HEK293 (cell line): Measurements from ENCODE around the gene STX4.

Experiments used
- CTCF ChIA-PET: fragments of 350-600 bp; formaldehyde crosslinking; extraction: SDS; loops from one replicate; lab custom pipeline; 2021; ENCODE audit warnings: antibody characterized with exemption; lab: Yijun Ruan, JAX
- POLR2A ChIA-PET: fragments of 300-600 bp; formaldehyde crosslinking; extraction: SDS; loops from one replicate; lab custom pipeline; 2020; ENCODE audit warnings: antibody characterized with exemption, inconsistent platforms; lab: Yijun Ruan, JAX
- H3K27ac ChIP-seq: fragments of 200-500 bp; sonication (Bioruptor generic); 2 replicates; pipeline ENCODE4 v1.5.1; 2014; ENCODE audit warnings: low read depth, low read length, control low read depth, inconsistent platforms; ENCODE audit errors: extremely low read depth
- H3K36me3 ChIP-seq, 2 experiments: fragments of 200-500 bp in 1 of 2; sonication (Bioruptor generic) in 1 of 2; 1 replicate in 1 of 2; 2 replicates in 1 of 2; pipeline ENCODE4 v1.5.1; 2014 to 2017; ENCODE audit warnings: inconsistent platforms in 2 of 2, low read length in 2 of 2; ENCODE audit not compliant: control insufficient read depth in 2 of 2, insufficient read depth in 1 of 2
- H3K4me1 ChIP-seq: fragments of 200-500 bp; sonication (Bioruptor generic); 2 replicates; pipeline ENCODE4 v1.5.1; 2014; ENCODE audit warnings: mild to moderate bottlenecking, low read length, inconsistent platforms; ENCODE audit not compliant: control insufficient read depth, insufficient read depth
- H3K4me3 ChIP-seq: 2 replicates; pipeline ENCODE4 v1.5.1; 2011; ENCODE audit warnings: low read depth, mild to moderate bottlenecking, control low read depth, low read length, moderate library complexity
- H3K9me3 ChIP-seq: fragments of 200-500 bp; sonication (Bioruptor generic); 2 replicates; pipeline ENCODE4 v1.5.1; 2014; ENCODE audit warnings: low read depth, low read length, inconsistent platforms; ENCODE audit not compliant: control insufficient read depth, insufficient read depth
- KLF8 ChIP-seq: fragments of 450-650 bp; formaldehyde crosslinking; IDR thresholded peaks from 2 replicates; pipeline ENCODE4 v1.5.1; 2016; ENCODE audit warnings: missing biosample characterization, missing genetic modification characterization
- MYNN ChIP-seq: fragments of 450-650 bp; formaldehyde crosslinking; IDR thresholded peaks from 2 replicates; pipeline ENCODE4 v1.5.1; 2016; ENCODE audit warnings: missing biosample characterization, missing genetic modification characterization, borderline replicate concordance
- OVOL3 ChIP-seq: fragments of 450-650 bp; formaldehyde crosslinking; IDR thresholded peaks from 2 replicates; pipeline ENCODE4 v1.5.1; 2016; ENCODE audit warnings: missing biosample characterization, missing genetic modification characterization
- RBAK ChIP-seq: fragments of 450-650 bp; formaldehyde crosslinking; IDR thresholded peaks from 2 replicates; pipeline ENCODE4 v1.5.1; 2016; ENCODE audit warnings: missing biosample characterization, missing genetic modification characterization
- REPIN1 ChIP-seq: fragments of 450-650 bp; formaldehyde crosslinking; IDR thresholded peaks from 2 replicates; pipeline ENCODE4 v1.5.1; 2017; ENCODE audit warnings: missing biosample characterization, missing genetic modification characterization, low read depth
- ZNF138 ChIP-seq: fragments of 450-650 bp; formaldehyde crosslinking; IDR thresholded peaks from 2 replicates; pipeline ENCODE4 v1.5.1; 2016; ENCODE audit warnings: missing biosample characterization, missing genetic modification characterization, borderline replicate concordance
- ZNF16 ChIP-seq: fragments of 450-650 bp; formaldehyde crosslinking; IDR thresholded peaks from 2 replicates; pipeline ENCODE4 v1.5.1; 2016; ENCODE audit warnings: low read depth, missing biosample characterization, missing genetic modification characterization
- ZNF174 ChIP-seq: fragments of 450-650 bp; formaldehyde crosslinking; IDR thresholded peaks from 2 replicates; pipeline ENCODE4 v1.5.0; 2017; ENCODE audit warnings: missing biosample characterization, mild to moderate bottlenecking, missing genetic modification characterization
- ZNF175 ChIP-seq: fragments of 450-650 bp; formaldehyde crosslinking; IDR thresholded peaks from 2 replicates; pipeline ENCODE4 v1.5.1; 2016; ENCODE audit warnings: missing biosample characterization, missing genetic modification characterization
- ZNF239 ChIP-seq: fragments of 450-650 bp; formaldehyde crosslinking; IDR thresholded peaks from 2 replicates; pipeline ENCODE4 v1.5.1; 2016; ENCODE audit warnings: missing biosample characterization, missing genetic modification characterization
- ZNF266 ChIP-seq: fragments of 450-650 bp; formaldehyde crosslinking; IDR thresholded peaks from 2 replicates; pipeline ENCODE4 v1.5.1; 2016; ENCODE audit warnings: missing biosample characterization, missing genetic modification characterization, low read depth
- ZNF311 ChIP-seq: fragments of 450-650 bp; formaldehyde crosslinking; IDR thresholded peaks from 2 replicates; pipeline ENCODE4 v1.5.1; 2017; ENCODE audit warnings: missing biosample characterization, missing genetic modification characterization, borderline replicate concordance
- ZNF354C ChIP-seq: fragments of 450-650 bp; formaldehyde crosslinking; IDR thresholded peaks from 2 replicates; pipeline ENCODE4 v1.5.1; 2016; ENCODE audit warnings: missing biosample characterization, missing genetic modification characterization, low read depth, borderline replicate concordance
- ZNF48 ChIP-seq: fragments of 450-650 bp; formaldehyde crosslinking; IDR thresholded peaks from 2 replicates; pipeline ENCODE4 v1.5.1; 2016; ENCODE audit warnings: missing biosample characterization, missing genetic modification characterization
- ZNF560 ChIP-seq: fragments of 450-650 bp; formaldehyde crosslinking; IDR thresholded peaks from 2 replicates; pipeline ENCODE4 v1.5.1; 2017; ENCODE audit warnings: missing biosample characterization, missing genetic modification characterization, borderline replicate concordance
- ZNF624 ChIP-seq: fragments of 450-650 bp; formaldehyde crosslinking; IDR thresholded peaks from 2 replicates; pipeline ENCODE4 v1.5.1; 2017; ENCODE audit warnings: missing biosample characterization, missing genetic modification characterization
- ZNF645 ChIP-seq: fragments of 450-650 bp; formaldehyde crosslinking; IDR thresholded peaks from 2 replicates; pipeline ENCODE4; 2016; ENCODE audit warnings: missing biosample characterization, missing genetic modification characterization
- ZNF660 ChIP-seq: fragments of 450-650 bp; IDR thresholded peaks from 2 replicates; pipeline ENCODE4 v1.5.1; 2018; ENCODE audit warnings: missing biosample characterization, mild to moderate bottlenecking, missing genetic modification characterization
- ZNF670 ChIP-seq: fragments of 450-650 bp; formaldehyde crosslinking; IDR thresholded peaks from 2 replicates; pipeline ENCODE4 v1.5.1; 2016; ENCODE audit warnings: missing biosample characterization, missing genetic modification characterization, low read depth
- ZNF677 ChIP-seq: fragments of 450-650 bp; IDR thresholded peaks from 2 replicates; pipeline ENCODE4 v1.5.0; 2018; ENCODE audit warnings: missing biosample characterization, mild to moderate bottlenecking, missing genetic modification characterization, moderate library complexity
- ZNF785 ChIP-seq: fragments of 450-650 bp; formaldehyde crosslinking; IDR thresholded peaks from 2 replicates; pipeline ENCODE4 v1.5.1; 2016; ENCODE audit warnings: missing biosample characterization, missing genetic modification characterization
- TF ChIP-seq, protein P1 (sequence below): fragments of 450-650 bp; formaldehyde crosslinking; IDR thresholded peaks from 2 replicates; pipeline ENCODE4 v1.5.1; 2016; ENCODE audit warnings: missing biosample characterization, missing genetic modification characterization, borderline replicate concordance
- TF ChIP-seq, protein P2 (sequence below): fragments of 450-650 bp; formaldehyde crosslinking; IDR thresholded peaks from 2 replicates; pipeline ENCODE4 v1.5.1; 2016; ENCODE audit warnings: missing biosample characterization, missing genetic modification characterization, low read depth
- TF ChIP-seq, protein P3 (sequence below): fragments of 450-650 bp; formaldehyde crosslinking; IDR thresholded peaks from 2 replicates; pipeline ENCODE4 v1.5.1; 2016; ENCODE audit warnings: missing biosample characterization, missing genetic modification characterization

STX4 gene

GRCh38 chr16:31073142-31073969 lies 40.0 kb downstream of the STX4 start:
- Histone ChIP-seq H3K4me3 (peak overlapping the region; percentile 93), H3K9me3 (no peaks in the 10 kb centered on the region), H3K36me3 (peaks cover 0 to 28% of the 10 kb centered on the region in 2 experiments; a peak in 1 of 3 replicates), H3K27ac (peak overlapping the region; percentile 83), H3K4me1 (no peaks in the 10 kb centered on the region)
- ChIA-PET POLR2A (interaction anchor here (0.5 to 3.9 kb wide), 23 partner anchors 9 to 387 kb away, joined by 3 to 52 read pairs (median 4); partner anchors contain the start of genes ARMC5, FUS, HSD3B7 and KAT8), CTCF (interaction anchor here (1.0 to 1.6 kb wide), 3 partner anchors 69 to 88 kb away, joined by 3 to 11 read pairs (median 4); partner anchors contain the start of gene HSD3B7)
- TF ChIP-seq ZNF311 (tag by site-specific recombination) (no peak), ZNF239 (tag by site-specific recombination) (no peak), ZNF660 (peak; percentile 91), ZNF354C (tag by site-specific recombination) (no peak), ZNF645 (no peak), RBAK (tag by site-specific recombination) (no peak), ZNF560 (tag by site-specific recombination) (no peak), ZNF175 (tag by site-specific recombination) (no peak), ZNF48 (tag by site-specific recombination) (no peak), KLF8 (tag by site-specific recombination) (peak; percentile 72), MYNN (tag by site-specific recombination) (no peak), ZNF785 (peak; percentile 26; the same call in 1 of the 2 replicates), ZNF266 (tag by site-specific recombination) (no peak), ZNF16 (tag by site-specific recombination) (no peak), ZNF670 (tag by site-specific recombination) (no peak), ZNF624 (tag by site-specific recombination) (no peak), ZNF677 (no peak; the same call in 1 of the 2 replicates), REPIN1 (no peak), ZNF174 (peak; percentile 88; the same call in 1 of the 2 replicates), ZNF138 (no peak), OVOL3 (no peak)
- TF ChIP-seq, protein P1, sequence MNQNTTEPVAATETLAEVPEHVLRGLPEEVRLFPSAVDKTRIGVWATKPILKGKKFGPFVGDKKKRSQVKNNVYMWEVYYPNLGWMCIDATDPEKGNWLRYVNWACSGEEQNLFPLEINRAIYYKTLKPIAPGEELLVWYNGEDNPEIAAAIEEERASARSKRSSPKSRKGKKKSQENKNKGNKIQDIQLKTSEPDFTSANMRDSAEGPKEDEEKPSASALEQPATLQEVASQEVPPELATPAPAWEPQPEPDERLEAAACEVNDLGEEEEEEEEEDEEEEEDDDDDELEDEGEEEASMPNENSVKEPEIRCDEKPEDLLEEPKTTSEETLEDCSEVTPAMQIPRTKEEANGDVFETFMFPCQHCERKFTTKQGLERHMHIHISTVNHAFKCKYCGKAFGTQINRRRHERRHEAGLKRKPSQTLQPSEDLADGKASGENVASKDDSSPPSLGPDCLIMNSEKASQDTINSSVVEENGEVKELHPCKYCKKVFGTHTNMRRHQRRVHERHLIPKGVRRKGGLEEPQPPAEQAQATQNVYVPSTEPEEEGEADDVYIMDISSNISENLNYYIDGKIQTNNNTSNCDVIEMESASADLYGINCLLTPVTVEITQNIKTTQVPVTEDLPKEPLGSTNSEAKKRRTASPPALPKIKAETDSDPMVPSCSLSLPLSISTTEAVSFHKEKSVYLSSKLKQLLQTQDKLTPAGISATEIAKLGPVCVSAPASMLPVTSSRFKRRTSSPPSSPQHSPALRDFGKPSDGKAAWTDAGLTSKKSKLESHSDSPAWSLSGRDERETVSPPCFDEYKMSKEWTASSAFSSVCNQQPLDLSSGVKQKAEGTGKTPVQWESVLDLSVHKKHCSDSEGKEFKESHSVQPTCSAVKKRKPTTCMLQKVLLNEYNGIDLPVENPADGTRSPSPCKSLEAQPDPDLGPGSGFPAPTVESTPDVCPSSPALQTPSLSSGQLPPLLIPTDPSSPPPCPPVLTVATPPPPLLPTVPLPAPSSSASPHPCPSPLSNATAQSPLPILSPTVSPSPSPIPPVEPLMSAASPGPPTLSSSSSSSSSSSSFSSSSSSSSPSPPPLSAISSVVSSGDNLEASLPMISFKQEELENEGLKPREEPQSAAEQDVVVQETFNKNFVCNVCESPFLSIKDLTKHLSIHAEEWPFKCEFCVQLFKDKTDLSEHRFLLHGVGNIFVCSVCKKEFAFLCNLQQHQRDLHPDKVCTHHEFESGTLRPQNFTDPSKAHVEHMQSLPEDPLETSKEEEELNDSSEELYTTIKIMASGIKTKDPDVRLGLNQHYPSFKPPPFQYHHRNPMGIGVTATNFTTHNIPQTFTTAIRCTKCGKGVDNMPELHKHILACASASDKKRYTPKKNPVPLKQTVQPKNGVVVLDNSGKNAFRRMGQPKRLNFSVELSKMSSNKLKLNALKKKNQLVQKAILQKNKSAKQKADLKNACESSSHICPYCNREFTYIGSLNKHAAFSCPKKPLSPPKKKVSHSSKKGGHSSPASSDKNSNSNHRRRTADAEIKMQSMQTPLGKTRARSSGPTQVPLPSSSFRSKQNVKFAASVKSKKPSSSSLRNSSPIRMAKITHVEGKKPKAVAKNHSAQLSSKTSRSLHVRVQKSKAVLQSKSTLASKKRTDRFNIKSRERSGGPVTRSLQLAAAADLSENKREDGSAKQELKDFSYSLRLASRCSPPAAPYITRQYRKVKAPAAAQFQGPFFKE (tag by site-specific recombination): no peak
- TF ChIP-seq, protein P2, sequence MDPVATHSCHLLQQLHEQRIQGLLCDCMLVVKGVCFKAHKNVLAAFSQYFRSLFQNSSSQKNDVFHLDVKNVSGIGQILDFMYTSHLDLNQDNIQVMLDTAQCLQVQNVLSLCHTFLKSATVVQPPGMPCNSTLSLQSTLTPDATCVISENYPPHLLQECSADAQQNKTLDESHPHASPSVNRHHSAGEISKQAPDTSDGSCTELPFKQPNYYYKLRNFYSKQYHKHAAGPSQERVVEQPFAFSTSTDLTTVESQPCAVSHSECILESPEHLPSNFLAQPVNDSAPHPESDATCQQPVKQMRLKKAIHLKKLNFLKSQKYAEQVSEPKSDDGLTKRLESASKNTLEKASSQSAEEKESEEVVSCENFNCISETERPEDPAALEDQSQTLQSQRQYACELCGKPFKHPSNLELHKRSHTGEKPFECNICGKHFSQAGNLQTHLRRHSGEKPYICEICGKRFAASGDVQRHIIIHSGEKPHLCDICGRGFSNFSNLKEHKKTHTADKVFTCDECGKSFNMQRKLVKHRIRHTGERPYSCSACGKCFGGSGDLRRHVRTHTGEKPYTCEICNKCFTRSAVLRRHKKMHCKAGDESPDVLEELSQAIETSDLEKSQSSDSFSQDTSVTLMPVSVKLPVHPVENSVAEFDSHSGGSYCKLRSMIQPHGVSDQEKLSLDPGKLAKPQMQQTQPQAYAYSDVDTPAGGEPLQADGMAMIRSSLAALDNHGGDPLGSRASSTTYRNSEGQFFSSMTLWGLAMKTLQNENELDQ (tag by site-specific recombination): no peak
- TF ChIP-seq, protein P3, sequence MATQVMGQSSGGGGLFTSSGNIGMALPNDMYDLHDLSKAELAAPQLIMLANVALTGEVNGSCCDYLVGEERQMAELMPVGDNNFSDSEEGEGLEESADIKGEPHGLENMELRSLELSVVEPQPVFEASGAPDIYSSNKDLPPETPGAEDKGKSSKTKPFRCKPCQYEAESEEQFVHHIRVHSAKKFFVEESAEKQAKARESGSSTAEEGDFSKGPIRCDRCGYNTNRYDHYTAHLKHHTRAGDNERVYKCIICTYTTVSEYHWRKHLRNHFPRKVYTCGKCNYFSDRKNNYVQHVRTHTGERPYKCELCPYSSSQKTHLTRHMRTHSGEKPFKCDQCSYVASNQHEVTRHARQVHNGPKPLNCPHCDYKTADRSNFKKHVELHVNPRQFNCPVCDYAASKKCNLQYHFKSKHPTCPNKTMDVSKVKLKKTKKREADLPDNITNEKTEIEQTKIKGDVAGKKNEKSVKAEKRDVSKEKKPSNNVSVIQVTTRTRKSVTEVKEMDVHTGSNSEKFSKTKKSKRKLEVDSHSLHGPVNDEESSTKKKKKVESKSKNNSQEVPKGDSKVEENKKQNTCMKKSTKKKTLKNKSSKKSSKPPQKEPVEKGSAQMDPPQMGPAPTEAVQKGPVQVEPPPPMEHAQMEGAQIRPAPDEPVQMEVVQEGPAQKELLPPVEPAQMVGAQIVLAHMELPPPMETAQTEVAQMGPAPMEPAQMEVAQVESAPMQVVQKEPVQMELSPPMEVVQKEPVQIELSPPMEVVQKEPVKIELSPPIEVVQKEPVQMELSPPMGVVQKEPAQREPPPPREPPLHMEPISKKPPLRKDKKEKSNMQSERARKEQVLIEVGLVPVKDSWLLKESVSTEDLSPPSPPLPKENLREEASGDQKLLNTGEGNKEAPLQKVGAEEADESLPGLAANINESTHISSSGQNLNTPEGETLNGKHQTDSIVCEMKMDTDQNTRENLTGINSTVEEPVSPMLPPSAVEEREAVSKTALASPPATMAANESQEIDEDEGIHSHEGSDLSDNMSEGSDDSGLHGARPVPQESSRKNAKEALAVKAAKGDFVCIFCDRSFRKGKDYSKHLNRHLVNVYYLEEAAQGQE (tag by site-specific recombination): no peak
